HepG2 (cell line): ENCODE measurements around the gene COX8C. TPM values are rescaled to one million over a fixed set of nuclear protein-coding genes. Genes with fewer than 3 reads are reported as not detected.

Source experiments
- ATAC-seq: fragments of 200-7000 bp; cut with Tn5 transposase; 3 replicates; pipeline ENCODE4 v1.9.1; 2020; ENCODE audit warnings: mild to moderate bottlenecking, moderate library complexity
- BruUV-seq: library from RNA; stranded (reverse); fragments of 400-500 nt; replicated peaks from 2 replicates; lab custom pipeline; 2021; lab: Mats Ljungman, UMichigan
- CTCF ChIA-PET: fragments of 300-600 bp; formaldehyde crosslinking; extraction: SDS; loops from one replicate; lab custom pipeline; 2021; ENCODE audit warnings: low total read pairs, inconsistent platforms, low intra/inter-chr PET ratio; lab: Yijun Ruan, JAX
- POLR2A ChIA-PET: fragments of 350-600 bp; sonication (Branson Sonifier 250); formaldehyde crosslinking; loops from one replicate; lab custom pipeline; 2020; ENCODE audit warnings: antibody characterized with exemption, inconsistent platforms; lab: Yijun Ruan, JAX
- DNase-seq: peaks from one replicate; pipeline ENCODE4 v3.0.0-alpha.2; 2015; ENCODE audit warnings: low spot score
- FAIRE-seq: peaks from 3 replicates; lab custom pipeline; 2011; peaks lifted over from hg19 to GRCh38; lab: Jason Lieb, UNC
- H2AFZ ChIP-seq: one replicate; pipeline ENCODE4 v1.6.1; 2011; ENCODE audit warnings: low read length, inconsistent platforms
- H3K27ac ChIP-seq: fragments of 300-600 bp; 3 replicates; pipeline ENCODE4 v1.8.0; 2011; ENCODE audit warnings: mixed run types, mild to moderate bottlenecking, mixed read lengths, low read length, inconsistent platforms; ENCODE audit not compliant: insufficient read depth; ENCODE audit errors: extremely low read length
- H3K27me3 ChIP-seq, 2 experiments: fragments of 200-600 bp in 1 of 2; 2 replicates in 1 of 2; 3 replicates in 1 of 2; pipeline versions ENCODE4 v1.6.0 to v1.8.0; 2011; ENCODE audit warnings: low read length in 2 of 2, mild to moderate bottlenecking in 2 of 2, moderate library complexity in 2 of 2, inconsistent platforms in 1 of 2; ENCODE audit not compliant: insufficient read depth in 2 of 2, control insufficient read depth in 1 of 2
- H3K36me3 ChIP-seq, 2 experiments: fragments of 200-600 bp in 1 of 2; replicated peaks in 1 of 2; 2 replicates in 1 of 2; 3 replicates in 1 of 2; pipeline versions ENCODE4 v1.5.1 to v1.8.0; 2011; ENCODE audit warnings: low read length in 2 of 2, inconsistent platforms in 1 of 2; ENCODE audit not compliant: insufficient read depth in 2 of 2, control insufficient read depth in 1 of 2
- H3K4me1 ChIP-seq: 2 replicates; pipeline ENCODE4 v1.5.1; 2012; ENCODE audit warnings: low read length, inconsistent platforms; ENCODE audit not compliant: insufficient read depth
- H3K4me2 ChIP-seq: 2 replicates; pipeline ENCODE4 v1.6.0; 2011; ENCODE audit warnings: low read depth, low read length, inconsistent platforms
- H3K4me3 ChIP-seq, 3 experiments: fragments of 200-600 bp in 1 of 3; sonication (generic), shearing (Covaris generic) in 1 of 3; replicated peaks in 1 of 3; 2 replicates each; pipeline ENCODE4 v1.5.1; 2011 to 2016; ENCODE audit warnings: low read length in 3 of 3, inconsistent platforms in 2 of 3, low read depth in 2 of 3, mild to moderate bottlenecking in 2 of 3, control low read depth in 1 of 3, mixed read lengths in 1 of 3; ENCODE audit not compliant: insufficient read depth in 1 of 3
- H3K79me2 ChIP-seq: one replicate; pipeline ENCODE4 v1.6.1; 2011; ENCODE audit warnings: low read length, inconsistent platforms; ENCODE audit not compliant: insufficient read depth
- H3K9ac ChIP-seq: 2 replicates; pipeline ENCODE4 v1.6.0; 2011; ENCODE audit warnings: mild to moderate bottlenecking, low read depth, low read length, inconsistent platforms; ENCODE audit not compliant: insufficient read depth
- H3K9me3 ChIP-seq: 2 replicates; pipeline ENCODE4 v1.5.1; 2012; ENCODE audit warnings: mild to moderate bottlenecking, low read length
- H4K20me1 ChIP-seq: 2 replicates; pipeline ENCODE4 v1.6.0; 2011; ENCODE audit warnings: inconsistent platforms, mild to moderate bottlenecking, low read length, moderate library complexity; ENCODE audit not compliant: insufficient read depth
- ATF2 ChIP-seq: sonication (generic); formaldehyde crosslinking; IDR thresholded peaks from 2 replicates; pipeline ENCODE4 v1.4.0; 2020; ENCODE audit warnings: missing genetic modification reagents
- BATF2 ChIP-seq: sonication (generic); formaldehyde crosslinking; IDR thresholded peaks from 2 replicates; pipeline ENCODE4 v1.8.0; 2022; ENCODE audit warnings: mild to moderate bottlenecking, missing genetic modification reagents, moderate library complexity
- SAP130 ChIP-seq: IDR thresholded peaks from 2 replicates; pipeline ENCODE4 v1.6.1; 2016; ENCODE audit warnings: low read depth
- ZNF296 ChIP-seq: sonication (generic); formaldehyde crosslinking; conservative IDR thresholded peaks from 2 replicates; pipeline ENCODE4 v1.5.0; 2020; ENCODE audit warnings: mild to moderate bottlenecking, missing genetic modification reagents
- ZNF496 ChIP-seq: sonication (generic); formaldehyde crosslinking; IDR thresholded peaks from 2 replicates; pipeline ENCODE4 v1.8.1; 2023; ENCODE audit warnings: mild to moderate bottlenecking, moderate library complexity, missing genetic modification reagents; ENCODE audit not compliant: insufficient replicate concordance
- WGBS: methylation state at CpG from one replicate; pipeline ENCODE4 v1.1.6; 2017; ENCODE audit warnings: low lambda C conversion rate; 5-methylcytosine and 5-hydroxymethylcytosine counted together
- in situ Hi-C: cut with HindIII; loops from 2 replicates; pipeline ENCODE4 v1.10.0; 2017; ENCODE audit warnings: low pct_unique_long_range_greater_than_20kb; ENCODE audit not compliant: extremely low pct_ligation_motif_present
- intact Hi-C: fragments of 100-400 bp; cut with micrococcal nuclease; formaldehyde crosslinking; loops from one replicate; pipeline ENCODE4 v1.10.0; 2022; ENCODE audit not compliant: unreplicated experiment
- polyA plus RNA-seq, 8 experiments: library from polyadenylated mRNA; depleted of rRNA in 3 of 8; stranded (reverse) in 7 of 8; unstranded in 1 of 8; fragments of >200 nt; fragmentation: Illumina TruSeq in 4 of 8; extraction: Trizol in 4 of 8; gene quantifications; 2 replicates each; pipeline versions ENCODE4 v1.2.1 to v1.2.3, GENCODE V29; 2011 to 2016; ENCODE audit warnings: low read depth in 4 of 8, missing spikeins in 1 of 8, mixed read lengths in 1 of 8; ENCODE audit not compliant: insufficient read depth in 1 of 8
- total RNA-seq, 5 experiments: library from RNA; depleted of rRNA; stranded (reverse); fragments of >200 nt; fragmentation: Illumina TruSeq; extraction: Trizol; gene quantifications; 2 replicates each; pipeline ENCODE4 v1.2.3, GENCODE V29; 2016; ENCODE audit warnings: low read depth in 1 of 5
- TF ChIP-seq, protein P1 (sequence below): sonication (generic); formaldehyde crosslinking; IDR thresholded peaks from 2 replicates; pipeline ENCODE4 v1.5.0; 2020; ENCODE audit warnings: mild to moderate bottlenecking, missing genetic modification reagents, moderate library complexity
- TF ChIP-seq, protein P2 (sequence below): sonication (generic); formaldehyde crosslinking; IDR thresholded peaks from 2 replicates; pipeline ENCODE4 v1.5.0; 2020; ENCODE audit warnings: mild to moderate bottlenecking, missing genetic modification reagents
- TF ChIP-seq, protein P3 (sequence below): IDR thresholded peaks from 2 replicates; pipeline ENCODE4 v1.4.0; 2020; ENCODE audit warnings: mild to moderate bottlenecking, missing genetic modification reagents

The COX8C gene
- total and polyA plus RNA-seq, 2 of the 13 experiments (the other 11 are each of a cell fraction or from before 2014, with no cell fraction given): not detected

GRCh38 chr14:93326196-93326595 lies 20.8 kb upstream of the COX8C start (continued):
- TF ChIP-seq, protein P1, sequence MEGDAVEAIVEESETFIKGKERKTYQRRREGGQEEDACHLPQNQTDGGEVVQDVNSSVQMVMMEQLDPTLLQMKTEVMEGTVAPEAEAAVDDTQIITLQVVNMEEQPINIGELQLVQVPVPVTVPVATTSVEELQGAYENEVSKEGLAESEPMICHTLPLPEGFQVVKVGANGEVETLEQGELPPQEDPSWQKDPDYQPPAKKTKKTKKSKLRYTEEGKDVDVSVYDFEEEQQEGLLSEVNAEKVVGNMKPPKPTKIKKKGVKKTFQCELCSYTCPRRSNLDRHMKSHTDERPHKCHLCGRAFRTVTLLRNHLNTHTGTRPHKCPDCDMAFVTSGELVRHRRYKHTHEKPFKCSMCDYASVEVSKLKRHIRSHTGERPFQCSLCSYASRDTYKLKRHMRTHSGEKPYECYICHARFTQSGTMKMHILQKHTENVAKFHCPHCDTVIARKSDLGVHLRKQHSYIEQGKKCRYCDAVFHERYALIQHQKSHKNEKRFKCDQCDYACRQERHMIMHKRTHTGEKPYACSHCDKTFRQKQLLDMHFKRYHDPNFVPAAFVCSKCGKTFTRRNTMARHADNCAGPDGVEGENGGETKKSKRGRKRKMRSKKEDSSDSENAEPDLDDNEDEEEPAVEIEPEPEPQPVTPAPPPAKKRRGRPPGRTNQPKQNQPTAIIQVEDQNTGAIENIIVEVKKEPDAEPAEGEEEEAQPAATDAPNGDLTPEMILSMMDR (CRISPR knock-in tag): no peak
- no peak for TF ChIP-seq ZNF296 (CRISPR knock-in tag)
- TF ChIP-seq ATF2 (CRISPR knock-in tag): no peak

GRCh38 chr14:93328546-93328945 lies 18.4 kb upstream of the COX8C start:
- Histone ChIP-seq H3K36me3 (peaks cover 0 to 3% of the 10 kb centered on the region in 2 experiments; a peak in 2 of 5 replicates), H3K4me1 (peaks cover 55% of the 10 kb centered on the region), H2AFZ (no peak overlapping the region), H3K9ac (no peak overlapping the region), H3K9me3 (no peaks in the 10 kb centered on the region), H4K20me1 (peaks cover 27% of the 10 kb centered on the region), H3K4me2 (peak overlapping the region; percentile 83), H3K27ac (peak overlapping the region; percentile 56), H3K27me3 (no peaks in the 10 kb centered on the region; a peak in 1 of 5 replicates), H3K4me3 (peak overlapping the region in 1 of 3 experiments; percentile 79; a peak in 1 of 6 replicates), H3K79me2 (peaks cover 87% of the 10 kb centered on the region)
- no peak for DNase-seq
- ChIA-PET POLR2A (no interaction called here), CTCF (no interaction called here)
- in situ Hi-C loops: no loop called here
- no peak for ATAC-seq
- 70% methylated on average over 6 of the region's 6 CpGs for WGBS
- peak; percentile 76 for FAIRE-seq
- intact Hi-C loops: no loop called here
- no TSS peak for BruUV-seq
- TF ChIP-seq, protein P2, sequence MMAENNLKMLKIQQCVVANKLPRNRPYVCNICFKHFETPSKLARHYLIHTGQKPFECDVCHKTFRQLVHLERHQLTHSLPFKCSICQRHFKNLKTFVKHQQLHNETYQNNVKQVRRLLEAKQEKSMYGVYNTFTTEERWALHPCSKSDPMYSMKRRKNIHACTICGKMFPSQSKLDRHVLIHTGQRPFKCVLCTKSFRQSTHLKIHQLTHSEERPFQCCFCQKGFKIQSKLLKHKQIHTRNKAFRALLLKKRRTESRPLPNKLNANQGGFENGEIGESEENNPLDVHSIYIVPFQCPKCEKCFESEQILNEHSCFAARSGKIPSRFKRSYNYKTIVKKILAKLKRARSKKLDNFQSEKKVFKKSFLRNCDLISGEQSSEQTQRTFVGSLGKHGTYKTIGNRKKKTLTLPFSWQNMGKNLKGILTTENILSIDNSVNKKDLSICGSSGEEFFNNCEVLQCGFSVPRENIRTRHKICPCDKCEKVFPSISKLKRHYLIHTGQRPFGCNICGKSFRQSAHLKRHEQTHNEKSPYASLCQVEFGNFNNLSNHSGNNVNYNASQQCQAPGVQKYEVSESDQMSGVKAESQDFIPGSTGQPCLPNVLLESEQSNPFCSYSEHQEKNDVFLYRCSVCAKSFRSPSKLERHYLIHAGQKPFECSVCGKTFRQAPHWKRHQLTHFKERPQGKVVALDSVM (CRISPR knock-in tag): peak; percentile 70
- TF ChIP-seq, protein P3, sequence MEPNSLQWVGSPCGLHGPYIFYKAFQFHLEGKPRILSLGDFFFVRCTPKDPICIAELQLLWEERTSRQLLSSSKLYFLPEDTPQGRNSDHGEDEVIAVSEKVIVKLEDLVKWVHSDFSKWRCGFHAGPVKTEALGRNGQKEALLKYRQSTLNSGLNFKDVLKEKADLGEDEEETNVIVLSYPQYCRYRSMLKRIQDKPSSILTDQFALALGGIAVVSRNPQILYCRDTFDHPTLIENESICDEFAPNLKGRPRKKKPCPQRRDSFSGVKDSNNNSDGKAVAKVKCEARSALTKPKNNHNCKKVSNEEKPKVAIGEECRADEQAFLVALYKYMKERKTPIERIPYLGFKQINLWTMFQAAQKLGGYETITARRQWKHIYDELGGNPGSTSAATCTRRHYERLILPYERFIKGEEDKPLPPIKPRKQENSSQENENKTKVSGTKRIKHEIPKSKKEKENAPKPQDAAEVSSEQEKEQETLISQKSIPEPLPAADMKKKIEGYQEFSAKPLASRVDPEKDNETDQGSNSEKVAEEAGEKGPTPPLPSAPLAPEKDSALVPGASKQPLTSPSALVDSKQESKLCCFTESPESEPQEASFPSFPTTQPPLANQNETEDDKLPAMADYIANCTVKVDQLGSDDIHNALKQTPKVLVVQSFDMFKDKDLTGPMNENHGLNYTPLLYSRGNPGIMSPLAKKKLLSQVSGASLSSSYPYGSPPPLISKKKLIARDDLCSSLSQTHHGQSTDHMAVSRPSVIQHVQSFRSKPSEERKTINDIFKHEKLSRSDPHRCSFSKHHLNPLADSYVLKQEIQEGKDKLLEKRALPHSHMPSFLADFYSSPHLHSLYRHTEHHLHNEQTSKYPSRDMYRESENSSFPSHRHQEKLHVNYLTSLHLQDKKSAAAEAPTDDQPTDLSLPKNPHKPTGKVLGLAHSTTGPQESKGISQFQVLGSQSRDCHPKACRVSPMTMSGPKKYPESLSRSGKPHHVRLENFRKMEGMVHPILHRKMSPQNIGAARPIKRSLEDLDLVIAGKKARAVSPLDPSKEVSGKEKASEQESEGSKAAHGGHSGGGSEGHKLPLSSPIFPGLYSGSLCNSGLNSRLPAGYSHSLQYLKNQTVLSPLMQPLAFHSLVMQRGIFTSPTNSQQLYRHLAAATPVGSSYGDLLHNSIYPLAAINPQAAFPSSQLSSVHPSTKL: peak; percentile 25; the same call in 1 of the 2 replicates
- no peak for TF ChIP-seq BATF2 (CRISPR knock-in tag)
- peak; percentile 10; the same call in 1 of the 2 replicates for TF ChIP-seq SAP130 (CRISPR knock-in tag)
- no peak for TF ChIP-seq ZNF496 (CRISPR knock-in tag)
